HEK293T (cell line): ENCODE measurements around the gene SQOR.

ENCODE experiments used
- BHLHE40 ChIP-seq: fragments of 450-650 bp; IDR thresholded peaks from 2 replicates; pipeline ENCODE4 v1.6.1; 2016; ENCODE audit warnings: mild to moderate bottlenecking, moderate library complexity, borderline replicate concordance
- CTBP1 ChIP-seq: fragments of 450-650 bp; IDR thresholded peaks from 2 replicates; pipeline ENCODE4 v1.6.1; 2016; ENCODE audit warnings: borderline replicate concordance
- ELF4 ChIP-seq: fragments of 450-650 bp; IDR thresholded peaks from 2 replicates; pipeline ENCODE4 v1.6.1; 2017; ENCODE audit warnings: antibody characterized with exemption
- FOXM1 ChIP-seq: fragments of 450-650 bp; IDR thresholded peaks from 2 replicates; pipeline ENCODE4 v1.6.1; 2017; ENCODE audit warnings: mild to moderate bottlenecking, borderline replicate concordance
- HDGF ChIP-seq: fragments of 450-650 bp; IDR thresholded peaks from 2 replicates; pipeline ENCODE4 v1.6.1; 2017; ENCODE audit warnings: antibody characterized with exemption, borderline replicate concordance
- NFRKB ChIP-seq: fragments of 450-650 bp; IDR thresholded peaks from 2 replicates; pipeline ENCODE4 v1.6.1; 2016; ENCODE audit warnings: mild to moderate bottlenecking, moderate library complexity
- SUZ12 ChIP-seq: fragments of 450-650 bp; IDR thresholded peaks from 2 replicates; pipeline ENCODE4 v1.6.1; 2016; ENCODE audit warnings: mild to moderate bottlenecking
- TARDBP ChIP-seq: fragments of 450-650 bp; IDR thresholded peaks from 2 replicates; pipeline ENCODE4 v1.6.1; 2016

DNA sequence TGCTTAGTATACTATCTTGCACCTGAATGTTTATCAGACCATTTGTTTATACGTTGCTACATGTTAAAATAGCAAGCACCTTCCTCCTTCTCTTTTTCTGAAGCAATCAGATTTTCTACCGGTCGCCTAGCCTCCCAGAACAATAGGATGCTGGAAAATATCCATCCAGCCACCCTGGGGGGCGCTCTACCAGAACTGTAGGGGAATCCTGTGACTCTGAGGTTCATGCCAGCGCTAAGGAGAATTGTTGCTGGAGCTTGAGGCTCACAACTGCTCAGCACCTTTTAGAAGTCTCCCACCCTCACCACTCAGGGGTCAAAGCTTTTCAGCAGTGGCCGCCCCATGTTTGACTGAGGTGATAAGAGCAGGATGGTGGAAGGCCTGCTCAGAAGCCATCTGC, 27.5 kb downstream of the SQOR start:
- TF ChIP-seq FOXM1 (no peak), HDGF (no peak), NFRKB (no peak), BHLHE40 (no peak), ELF4 (no peak), CTBP1 (no peak), TARDBP (no peak), SUZ12 (no peak)
